ENCODE data around the gene ADAMTS6.

DNA sequence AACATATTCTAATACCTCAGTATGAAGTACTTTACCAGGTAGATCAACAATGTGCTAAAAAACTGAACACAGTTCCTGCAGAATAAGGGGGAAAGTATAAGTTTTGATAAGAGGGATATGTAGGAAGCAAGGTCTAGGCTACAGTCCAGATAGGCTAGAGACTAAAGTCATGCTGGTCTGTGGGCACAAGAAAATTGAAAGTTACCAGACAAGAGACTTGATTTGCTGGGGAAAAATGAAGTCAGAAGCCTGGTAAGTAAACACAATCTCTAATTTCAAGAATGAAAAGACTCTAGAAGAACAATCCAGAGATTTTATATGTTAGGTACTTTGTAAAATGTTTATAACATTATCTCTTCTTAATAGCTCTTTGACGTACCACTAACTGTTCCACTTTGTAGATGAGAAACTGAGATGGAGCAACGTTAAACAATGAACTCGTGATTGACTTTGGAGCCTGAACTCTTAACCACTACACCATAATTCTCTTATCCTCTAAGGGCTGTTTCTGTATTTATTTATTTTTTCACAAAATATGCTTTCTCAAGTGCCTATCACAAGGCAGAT lies 19.5 kb downstream of the ADAMTS6 start:
- no peak for TF ChIP-seq CTCF (IDR thresholded peaks at IDR 0.05; ENCODE audit: insufficient read depth, low read length, poor library complexity, severe bottlenecking)
- no peak for TF ChIP-seq EZH2phosphoT487 (conservative IDR thresholded peaks at IDR 0.05; ENCODE audit: low read length)

Data from SU-DHL-6 (cell line).